IPS-15b (cell line): Measurements from ENCODE around the gene UNKL.

Source experiments
- H3K27me3 ChIP-seq: one replicate; pipeline ENCODE4 v1.6.1; 2013; ENCODE audit warnings: low read length; ENCODE audit not compliant: control insufficient read depth, insufficient read depth
- H3K36me3 ChIP-seq: one replicate; pipeline ENCODE4 v1.6.1; 2013; ENCODE audit warnings: low read length; ENCODE audit not compliant: control insufficient read depth, insufficient read depth
- H3K4me1 ChIP-seq: one replicate; pipeline ENCODE4 v1.6.1; 2013; ENCODE audit warnings: mild to moderate bottlenecking, low read length; ENCODE audit not compliant: control insufficient read depth, insufficient read depth
- H3K4me3 ChIP-seq: one replicate; pipeline ENCODE4 v1.5.1; 2013; ENCODE audit warnings: low read depth, low read length
- H3K9ac ChIP-seq: one replicate; pipeline ENCODE4 v1.6.1; 2013; ENCODE audit warnings: low read depth, mild to moderate bottlenecking, low read length
- H3K9me3 ChIP-seq: one replicate; pipeline ENCODE4 v1.6.1; 2013; ENCODE audit warnings: mild to moderate bottlenecking, low read length; ENCODE audit not compliant: control insufficient read depth, insufficient read depth

The UNKL gene

GRCh38 chr16:1407753-1408152 lies 6.8 kb downstream of the UNKL start:
- Histone ChIP-seq H3K4me1 (no peaks in the 10 kb centered on the region), H3K27me3 (no peaks in the 10 kb centered on the region), H3K9me3 (no peaks in the 10 kb centered on the region), H3K4me3 (no peak overlapping the region), H3K36me3 (peaks cover 3% of the 10 kb centered on the region), H3K9ac (no peak overlapping the region)

- no peak overlapping the region for H3K9ac ChIP-seq
- no peaks in the 10 kb centered on the region for H3K4me1 ChIP-seq
- H3K27me3 ChIP-seq: no peaks in the 10 kb centered on the region
- H3K36me3 ChIP-seq: peaks cover 14% of the 10 kb centered on the region
- H3K9me3 ChIP-seq: no peaks in the 10 kb centered on the region
- no peak overlapping the region for H3K4me3 ChIP-seq
These were observed 10.8 kb downstream of the UNKL start for GRCh38 chr16:1403733-1404132.

GRCh38 chr16:1403036-1403435 lies 11.5 kb downstream of the UNKL start:
- Histone ChIP-seq H3K9ac (no peak overlapping the region), H3K4me1 (no peaks in the 10 kb centered on the region), H3K36me3 (peaks cover 14% of the 10 kb centered on the region), H3K27me3 (no peaks in the 10 kb centered on the region), H3K9me3 (no peaks in the 10 kb centered on the region), H3K4me3 (no peak overlapping the region)

GRCh38 chr16:1401758-1402154 lies 12.7 kb downstream of the UNKL start:
- no peaks in the 10 kb centered on the region for H3K9me3 ChIP-seq
- no peaks in the 10 kb centered on the region for H3K27me3 ChIP-seq
- H3K4me1 ChIP-seq: no peaks in the 10 kb centered on the region
- H3K4me3 ChIP-seq: no peak overlapping the region
- no peak overlapping the region for H3K9ac ChIP-seq
- H3K36me3 ChIP-seq: peaks cover 14% of the 10 kb centered on the region

- Histone ChIP-seq H3K36me3 (peaks cover 14% of the 10 kb centered on the region), H3K9ac (no peak overlapping the region), H3K4me1 (no peaks in the 10 kb centered on the region), H3K4me3 (no peak overlapping the region), H3K9me3 (no peaks in the 10 kb centered on the region), H3K27me3 (no peaks in the 10 kb centered on the region)
These were observed 13.3 kb downstream of the UNKL start for GRCh38 chr16:1401061-1401757.

- H3K4me1 ChIP-seq: no peaks in the 10 kb centered on the region
- H3K36me3 ChIP-seq: peaks cover 16% of the 10 kb centered on the region
- no peaks in the 10 kb centered on the region for H3K9me3 ChIP-seq
- H3K27me3 ChIP-seq: no peaks in the 10 kb centered on the region
- no peak overlapping the region for H3K9ac ChIP-seq
- no peak overlapping the region for H3K4me3 ChIP-seq
These were observed 15.5 kb downstream of the UNKL start for GRCh38 chr16:1398826-1399581.

- Histone ChIP-seq H3K27me3 (no peaks in the 10 kb centered on the region), H3K9me3 (no peaks in the 10 kb centered on the region), H3K4me1 (no peaks in the 10 kb centered on the region), H3K4me3 (no peak overlapping the region), H3K36me3 (peaks cover 19% of the 10 kb centered on the region), H3K9ac (no peak overlapping the region)
These were observed 16.2 kb downstream of the UNKL start for GRCh38 chr16:1398351-1398750.

GRCh38 chr16:1397779-1398178 lies 16.7 kb downstream of the UNKL start:
- Histone ChIP-seq H3K9ac (no peak overlapping the region), H3K4me1 (no peaks in the 10 kb centered on the region)

GRCh38 chr16:1395444-1396031 lies 19.0 kb downstream of the UNKL start:
- no peak overlapping the region for H3K4me3 ChIP-seq
- no peaks in the 10 kb centered on the region for H3K4me1 ChIP-seq
- H3K9me3 ChIP-seq: no peaks in the 10 kb centered on the region
- H3K36me3 ChIP-seq: peaks cover 10% of the 10 kb centered on the region
- H3K27me3 ChIP-seq: no peaks in the 10 kb centered on the region
- H3K9ac ChIP-seq: no peak overlapping the region

More at GRCh38 chr16:1397779-1398178, 16.7 kb downstream of the UNKL start:
- Histone ChIP-seq H3K9me3 (no peaks in the 10 kb centered on the region), H3K4me3 (no peak overlapping the region), H3K36me3 (peaks cover 16% of the 10 kb centered on the region), H3K27me3 (no peaks in the 10 kb centered on the region)

- Histone ChIP-seq H3K4me1 (no peaks in the 10 kb centered on the region), H3K9me3 (no peaks in the 10 kb centered on the region), H3K4me3 (no peak overlapping the region), H3K27me3 (no peaks in the 10 kb centered on the region), H3K9ac (no peak overlapping the region), H3K36me3 (peaks cover 12% of the 10 kb centered on the region)
These were observed 20.0 kb downstream of the UNKL start for GRCh38 chr16:1394367-1394951.

- Histone ChIP-seq H3K36me3 (peaks cover 10% of the 10 kb centered on the region), H3K27me3 (no peaks in the 10 kb centered on the region), H3K4me3 (no peak overlapping the region), H3K9ac (no peak overlapping the region), H3K9me3 (no peaks in the 10 kb centered on the region), H3K4me1 (no peaks in the 10 kb centered on the region)
These were observed 20.8 kb downstream of the UNKL start for GRCh38 chr16:1393613-1394176.
